Esophagus muscularis mucosa (tissue), 3 donors: ENCODE data around the gene SDHC.

ENCODE experiments used
- CTCF ChIP-seq, 3 experiments: fragments of 200-600 bp in 2 of 3; fragments of 450-650 bp in 1 of 3; sonication (generic) in 2 of 3; IDR thresholded peaks; one replicate each; pipeline ENCODE4 v1.5.1; 2017 to 2019; ENCODE audit warnings: antibody characterized with exemption in 3 of 3, mild to moderate bottlenecking in 2 of 3, moderate library complexity in 1 of 3
- POLR2A ChIP-seq: fragments of 450-650 bp; IDR thresholded peaks from one replicate; pipeline ENCODE4 v1.6.1; 2017; ENCODE audit warnings: antibody characterized with exemption, moderate library complexity, mild to moderate bottlenecking, low read depth
- POLR2AphosphoS5 ChIP-seq, 2 donors: sonication (generic); formaldehyde crosslinking; IDR thresholded peaks; one replicate each; pipeline ENCODE4 v1.6.1; 2017; ENCODE audit warnings: antibody characterized with exemption in 2 of 2

- TF ChIP-seq POLR2A: no peak
- TF ChIP-seq POLR2AphosphoS5 (IDR thresholded peaks at IDR 0.05): no peak
- TF ChIP-seq CTCF (IDR thresholded peaks at IDR 0.05): no peak
Observed at GRCh38 chr1:161381707-161382106, 67.5 kb downstream of the SDHC start.
